Spleen (tissue), 3 donors: ENCODE data around the gene NPSR1.

Experiments
- POLR2A ChIP-seq, 3 donors: fragments of 450-650 bp; IDR thresholded peaks; one replicate each; pipeline ENCODE4 v1.5.1; 2017; ENCODE audit warnings: antibody characterized with exemption in 3 of 3, mild to moderate bottlenecking in 1 of 3
- POLR2AphosphoS5 ChIP-seq, 3 donors: sonication (generic); formaldehyde crosslinking; IDR thresholded peaks; one replicate each; pipeline ENCODE4 v1.5.1; 2017; ENCODE audit warnings: antibody characterized with exemption in 3 of 3

DNA sequence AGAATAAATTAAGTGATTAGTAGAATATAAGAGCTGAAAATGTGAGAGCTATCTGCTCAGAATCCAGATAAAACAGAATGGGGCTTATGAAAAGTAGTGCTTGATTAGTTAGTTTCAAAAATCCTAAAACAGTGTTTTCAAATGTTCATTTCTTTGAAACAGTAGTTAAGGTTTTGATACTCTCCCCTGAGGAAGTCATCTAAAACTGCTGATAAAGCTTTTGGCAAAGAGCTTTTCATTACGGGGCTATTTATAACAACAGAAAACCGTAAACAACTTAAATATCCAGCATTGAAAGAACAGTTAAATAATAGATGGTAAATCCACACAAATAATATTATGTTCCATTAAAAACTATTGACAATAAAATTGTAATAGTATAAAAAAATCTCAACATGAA is 77.5 kb downstream of the NPSR1 start:
- TF ChIP-seq POLR2AphosphoS5 (IDR thresholded peaks at IDR 0.05) (no peak), POLR2A (IDR thresholded peaks at IDR 0.05) (no peak)
